Left ventricle myocardium inferior (tissue), 1 donor: ENCODE data around the gene TRMU. TPM values are rescaled to one million over a fixed set of nuclear protein-coding genes. Genes with fewer than 3 reads are reported as not detected.

Experiments used
- DNase-seq: peaks from one replicate; pipeline ENCODE4 v3.0.0-alpha.2; 2020
- H3K27ac ChIP-seq: fragments of 200-600 bp; replicated peaks from 2 replicates; pipeline ENCODE4 v1.8.0; 2021
- H3K27me3 ChIP-seq: fragments of 200-600 bp; 2 replicates; pipeline ENCODE4 v1.8.0; 2021; ENCODE audit warnings: low read depth
- H3K36me3 ChIP-seq: fragments of 200-600 bp; 2 replicates; pipeline ENCODE4 v1.8.0; 2021
- H3K4me1 ChIP-seq: fragments of 200-600 bp; 2 replicates; pipeline ENCODE4 v1.8.0; 2021
- H3K4me3 ChIP-seq: fragments of 200-600 bp; 2 replicates; pipeline ENCODE4 v1.8.0; 2021; ENCODE audit warnings: mild to moderate bottlenecking, moderate library complexity
- H3K9me3 ChIP-seq: fragments of 200-600 bp; replicated peaks from 2 replicates; pipeline ENCODE4 v1.8.0; 2021
- intact Hi-C: fragments of 100-400 bp; cut with micrococcal nuclease; formaldehyde crosslinking; loops from one replicate; pipeline ENCODE4 v1.11.0; 2022
- total RNA-seq: library from RNA; stranded (reverse); fragmentation: NEBNext Ultra II Directional; extraction: Animal tissue kit (Norgen Biotek cat#: 25700); gene quantifications from one replicate; pipeline ENCODE4 v1.2.1, GENCODE V29; 2021
- TF ChIP-seq, protein P1 (sequence below): fragments of 200-600 bp; IDR thresholded peaks from 2 replicates; pipeline ENCODE4 v1.8.0; 2021; ENCODE audit warnings: antibody characterized with exemption, mild to moderate bottlenecking, borderline replicate concordance
- donor health status: DM: no; HTN: yes; CAD: no; lungs with severe emphysema.

TRMU gene
- total RNA-seq, 1 donor from 2014 or later = 42.0 TPM

DNA sequence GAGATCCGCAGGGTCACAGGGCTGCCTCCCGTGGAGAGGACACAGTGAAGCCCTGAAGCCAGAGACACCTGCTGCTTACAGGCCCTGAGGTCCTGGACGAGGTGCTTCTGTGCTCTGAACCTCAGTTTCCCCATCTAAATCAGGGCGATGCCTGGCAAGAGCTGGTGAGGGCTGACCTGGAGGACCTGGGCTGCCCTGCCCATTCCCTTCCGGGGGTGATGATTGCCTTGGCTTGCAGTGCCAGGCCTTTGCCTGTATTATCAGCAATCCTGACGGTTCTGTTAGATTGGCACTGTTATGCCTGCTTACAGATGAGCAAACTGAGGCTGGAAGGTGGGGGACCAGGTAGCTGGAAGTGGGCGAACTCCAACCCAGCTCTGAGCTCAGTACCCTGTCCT is 46.7 kb upstream of the TRMU start:
- H3K9me3 ChIP-seq = peaks cover 8% of the 10 kb centered on the region
- TF ChIP-seq, protein P1, sequence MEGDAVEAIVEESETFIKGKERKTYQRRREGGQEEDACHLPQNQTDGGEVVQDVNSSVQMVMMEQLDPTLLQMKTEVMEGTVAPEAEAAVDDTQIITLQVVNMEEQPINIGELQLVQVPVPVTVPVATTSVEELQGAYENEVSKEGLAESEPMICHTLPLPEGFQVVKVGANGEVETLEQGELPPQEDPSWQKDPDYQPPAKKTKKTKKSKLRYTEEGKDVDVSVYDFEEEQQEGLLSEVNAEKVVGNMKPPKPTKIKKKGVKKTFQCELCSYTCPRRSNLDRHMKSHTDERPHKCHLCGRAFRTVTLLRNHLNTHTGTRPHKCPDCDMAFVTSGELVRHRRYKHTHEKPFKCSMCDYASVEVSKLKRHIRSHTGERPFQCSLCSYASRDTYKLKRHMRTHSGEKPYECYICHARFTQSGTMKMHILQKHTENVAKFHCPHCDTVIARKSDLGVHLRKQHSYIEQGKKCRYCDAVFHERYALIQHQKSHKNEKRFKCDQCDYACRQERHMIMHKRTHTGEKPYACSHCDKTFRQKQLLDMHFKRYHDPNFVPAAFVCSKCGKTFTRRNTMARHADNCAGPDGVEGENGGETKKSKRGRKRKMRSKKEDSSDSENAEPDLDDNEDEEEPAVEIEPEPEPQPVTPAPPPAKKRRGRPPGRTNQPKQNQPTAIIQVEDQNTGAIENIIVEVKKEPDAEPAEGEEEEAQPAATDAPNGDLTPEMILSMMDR = no peak
- H3K4me1 ChIP-seq = peaks cover 52% of the 10 kb centered on the region
- no peak overlapping the region for H3K4me3 ChIP-seq
- peaks cover 73% of the 10 kb centered on the region for H3K36me3 ChIP-seq
- no peaks in the 10 kb centered on the region for H3K27me3 ChIP-seq
- intact Hi-C loops = no loop called here
- peak overlapping the region; percentile 86 for H3K27ac ChIP-seq
- DNase-seq = no peak

DNA sequence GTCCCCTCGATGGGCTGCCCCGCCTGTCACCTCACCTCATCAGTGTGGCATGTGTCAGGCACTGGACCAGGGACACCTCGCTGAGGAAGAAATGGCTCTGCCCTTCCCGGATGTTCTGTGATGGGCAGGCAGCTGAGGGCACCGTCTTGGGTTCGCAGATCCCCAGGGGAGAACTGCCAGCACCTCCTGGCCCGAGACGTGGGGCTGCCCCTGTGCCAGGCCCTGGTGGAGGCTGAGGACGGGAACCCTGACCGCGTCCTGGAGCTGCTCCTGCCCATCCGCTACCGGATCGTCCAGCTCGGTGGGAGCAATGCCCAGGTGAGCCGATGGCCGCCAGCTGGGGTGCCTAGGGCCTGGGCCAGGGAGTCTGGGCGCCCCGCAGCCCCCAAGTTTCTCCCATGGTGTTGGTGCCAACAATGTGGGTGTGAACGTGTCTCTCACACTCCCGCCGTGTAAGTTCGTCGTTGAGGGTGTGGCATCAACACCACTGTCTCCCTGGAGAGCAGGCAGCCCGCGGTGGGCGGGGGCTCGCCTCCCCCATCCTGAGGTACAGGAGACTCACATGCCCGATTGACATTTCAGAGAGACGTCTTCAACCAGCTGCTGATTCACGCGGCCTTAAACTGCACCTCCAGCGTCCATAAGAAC is 46.1 kb upstream of the TRMU start:
- Histone ChIP-seq H3K4me1 (peaks cover 52% of the 10 kb centered on the region), H3K9me3 (peaks cover 8% of the 10 kb centered on the region), H3K4me3 (no peak overlapping the region), H3K27ac (peak overlapping the region; percentile 86), H3K36me3 (peaks cover 69% of the 10 kb centered on the region), H3K27me3 (no peaks in the 10 kb centered on the region)
- TF ChIP-seq, protein P1 = no peak
- DNase-seq = no peak
- intact Hi-C loops = no loop called here

DNA sequence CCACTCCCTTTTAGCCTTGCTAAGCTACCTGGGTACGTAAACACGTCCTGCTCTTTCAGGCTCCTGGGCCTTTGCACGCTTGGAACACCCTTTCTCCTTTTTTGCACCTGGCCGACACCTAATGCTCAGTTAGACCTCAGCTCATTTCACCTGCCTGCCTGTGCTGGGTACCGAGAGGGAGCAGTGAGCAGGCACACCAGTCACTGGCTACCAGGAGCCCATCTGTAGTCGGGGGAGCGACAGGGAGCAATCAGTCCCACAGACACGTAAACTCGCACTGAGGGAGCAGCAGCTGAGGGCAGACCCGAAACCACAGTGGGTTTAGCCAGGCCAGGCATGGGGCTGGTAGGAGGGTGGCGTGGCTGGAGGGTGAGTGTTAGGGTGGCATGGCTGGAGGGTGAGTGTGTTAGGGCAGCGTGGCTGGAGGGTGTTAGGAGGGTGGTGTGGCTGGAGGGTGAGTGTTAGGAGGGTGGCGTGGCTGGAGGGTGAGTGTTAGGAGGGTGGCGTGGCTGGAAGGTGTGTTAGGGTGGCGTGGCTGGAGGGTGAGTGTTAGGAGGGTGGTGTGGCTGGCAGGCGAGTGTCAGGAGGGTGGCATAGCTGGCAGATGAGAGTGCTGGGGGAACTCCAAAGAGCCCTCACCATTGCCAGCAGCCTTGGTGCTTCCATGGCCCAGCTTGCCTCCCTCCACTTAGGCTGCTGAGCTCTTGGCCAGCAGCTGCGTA is 45.2 kb upstream of the TRMU start:
- Histone ChIP-seq H3K27ac (peak overlapping the region; percentile 86), H3K36me3 (peaks cover 60% of the 10 kb centered on the region)

DNA sequence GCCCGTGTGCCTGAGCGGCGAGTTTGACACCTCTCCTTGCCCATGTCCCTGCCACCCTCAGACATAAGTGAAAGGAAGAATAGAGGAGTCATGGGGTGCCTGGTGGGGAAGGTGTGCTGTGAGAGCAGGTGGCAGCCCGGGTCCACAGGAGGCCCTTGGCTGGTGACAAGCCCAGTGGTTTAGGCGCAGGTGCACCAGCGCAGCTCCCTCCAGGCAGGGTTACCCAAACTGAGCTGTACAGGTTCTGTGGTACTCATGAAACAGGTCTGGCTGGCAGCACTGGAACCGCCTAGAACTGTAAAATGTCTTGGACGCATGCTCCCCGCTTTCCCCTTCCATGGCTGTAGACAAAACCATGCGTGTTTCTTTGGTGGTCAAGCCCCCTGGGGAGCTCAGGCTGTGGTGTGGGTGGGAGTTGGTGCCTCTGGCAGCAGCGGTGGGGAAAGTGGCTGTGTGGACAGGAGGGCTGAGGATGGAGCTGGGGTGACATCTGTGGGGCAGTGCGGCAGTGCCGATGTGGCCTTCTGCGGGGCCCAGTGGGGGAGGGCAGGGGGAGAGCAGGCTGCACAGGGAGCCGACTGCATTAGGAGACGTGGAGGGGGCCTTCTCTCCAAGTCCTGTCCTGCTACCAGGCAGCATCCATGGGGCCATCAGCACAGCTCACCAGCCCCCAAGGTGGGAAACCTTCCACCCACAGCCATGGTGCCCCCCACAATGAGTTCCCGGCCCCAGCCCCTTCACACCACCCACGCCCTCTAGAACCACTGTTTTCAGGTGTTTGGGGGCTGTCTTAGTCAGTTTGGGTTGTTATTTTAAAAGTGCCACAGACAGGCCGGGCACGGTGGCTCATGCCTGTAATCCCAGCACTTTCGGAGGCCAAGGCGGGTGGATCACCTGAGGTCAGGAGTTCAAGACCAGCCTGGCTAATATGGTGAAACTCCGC is 44.4 kb upstream of the TRMU start:
- Histone ChIP-seq H3K4me3 (no peak overlapping the region), H3K27ac (peak overlapping the region; percentile 86), H3K4me1 (peaks cover 60% of the 10 kb centered on the region), H3K36me3 (peaks cover 51% of the 10 kb centered on the region), H3K27me3 (no peaks in the 10 kb centered on the region), H3K9me3 (peaks cover 8% of the 10 kb centered on the region)
- DNase-seq = no peak
- intact Hi-C loops = no loop called here
- TF ChIP-seq, protein P1 = no peak

More for the DNA sequence above, 45.2 kb upstream of the TRMU start:
- TF ChIP-seq, protein P1 = no peak
- Histone ChIP-seq H3K27me3 (no peaks in the 10 kb centered on the region), H3K4me1 (peaks cover 52% of the 10 kb centered on the region), H3K9me3 (peaks cover 8% of the 10 kb centered on the region), H3K4me3 (no peak overlapping the region)
- peak; percentile 64 for DNase-seq
- intact Hi-C loops = no loop called here

DNA sequence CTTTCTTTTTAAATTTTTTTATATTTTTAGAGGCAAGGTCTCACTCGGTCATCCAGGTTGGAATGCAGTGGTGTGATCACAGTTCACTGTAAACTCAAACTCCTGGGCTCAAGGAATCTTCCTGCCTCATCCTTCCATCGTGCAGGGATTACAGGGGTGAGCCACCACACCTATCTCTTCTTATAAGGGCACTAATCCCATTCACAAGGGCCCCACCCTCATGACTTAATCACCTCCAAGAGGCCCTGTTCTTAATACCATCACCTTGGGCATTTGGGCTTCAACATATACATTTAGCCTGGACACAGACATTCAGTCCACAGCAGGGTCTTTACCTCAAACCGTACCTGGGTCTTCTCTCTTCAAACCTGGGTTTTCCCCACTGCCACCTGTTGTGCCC is 43.3 kb upstream of the TRMU start:
- DNase-seq = no peak
- Histone ChIP-seq H3K9me3 (peaks cover 8% of the 10 kb centered on the region), H3K4me1 (peaks cover 63% of the 10 kb centered on the region), H3K36me3 (peaks cover 41% of the 10 kb centered on the region), H3K4me3 (no peak overlapping the region), H3K27me3 (no peaks in the 10 kb centered on the region), H3K27ac (peak overlapping the region; percentile 86)
- intact Hi-C loops = no loop called here
- TF ChIP-seq, protein P1 = no peak
